A204.1 (cell line): Measurements from ENCODE around the gene S1PR3.

Experiments used
- FAIRE-seq: peaks from 2 replicates; lab custom pipeline; 2012; peaks lifted over from hg19 to GRCh38; lab: Jason Lieb, UNC

The S1PR3 gene

GRCh38 chr9:89038382-89039103 lies 47.3 kb downstream of the S1PR3 start:
- FAIRE-seq = no peak

GRCh38 chr9:89039104-89039465 lies 47.8 kb downstream of the S1PR3 start:
- FAIRE-seq = no peak

GRCh38 chr9:89039664-89040063 lies 48.4 kb downstream of the S1PR3 start:
- no peak for FAIRE-seq

GRCh38 chr9:89042984-89043383 lies 51.7 kb downstream of the S1PR3 start:
- no peak for FAIRE-seq

GRCh38 chr9:89044104-89044503 lies 52.8 kb downstream of the S1PR3 start:
- no peak for FAIRE-seq

- FAIRE-seq = no peak
These were observed 53.6 kb downstream of the S1PR3 start for GRCh38 chr9:89044881-89045280.

GRCh38 chr9:89046832-89047231 lies 55.6 kb downstream of the S1PR3 start:
- FAIRE-seq = no peak

- no peak for FAIRE-seq
These were observed 56.4 kb downstream of the S1PR3 start for GRCh38 chr9:89047667-89048066.

GRCh38 chr9:89048616-89049015 lies 57.3 kb downstream of the S1PR3 start:
- FAIRE-seq = no peak

GRCh38 chr9:89049646-89050045 lies 58.4 kb downstream of the S1PR3 start:
- no peak for FAIRE-seq

- FAIRE-seq = no peak
These were observed 60.3 kb downstream of the S1PR3 start for GRCh38 chr9:89051421-89052025.

- FAIRE-seq = no peak
These were observed 61.3 kb downstream of the S1PR3 start for GRCh38 chr9:89052470-89053097.

GRCh38 chr9:89053301-89053700 lies 62.0 kb downstream of the S1PR3 start:
- no peak for FAIRE-seq
